ENCODE measurements around the gene UQCRQ. TPM values are rescaled to one million over a fixed set of nuclear protein-coding genes. Genes with fewer than 3 reads are reported as not detected.

The UQCRQ gene
- total and polyA plus RNA-seq, 2 of the 13 experiments (the other 11 are each of a cell fraction or from before 2014, with no cell fraction given), result 257 to 575 TPM

DNA sequence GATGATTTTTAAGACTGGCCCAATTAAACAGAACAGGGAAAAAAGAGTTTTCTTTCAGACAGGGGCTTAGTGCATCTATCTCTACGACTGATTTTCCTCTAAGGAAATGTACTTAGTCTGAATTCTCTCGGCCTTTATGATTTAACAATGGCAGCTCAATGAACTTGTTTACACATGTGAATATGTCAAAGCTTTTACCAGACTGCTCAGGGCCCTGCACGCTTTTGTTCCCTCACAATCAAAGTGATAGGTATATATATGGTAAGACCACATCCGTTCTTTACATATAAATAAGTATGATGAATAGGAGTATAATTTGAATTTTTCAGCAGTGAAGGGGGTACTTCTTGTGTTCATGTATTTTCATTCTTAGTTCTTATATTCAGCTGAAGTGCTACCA lies 34.6 kb downstream of the UQCRQ start:
- Histone ChIP-seq H3K4me3 (replicated peaks in 1 of 3; ENCODE audit: insufficient read depth in 1 of 3, low read depth in 2 of 3, low read length in 3 of 3) (no peak overlapping the region), H3K27ac (ENCODE audit: extremely low read length, insufficient read depth, low read length) (no peak overlapping the region), H3K4me2 (ENCODE audit: low read depth, low read length) (no peak overlapping the region), H4K20me1 (ENCODE audit: insufficient read depth, low read length) (peaks cover 5% of the 10 kb centered on the region), H3K4me1 (ENCODE audit: insufficient read depth, low read length) (peaks cover 8% of the 10 kb centered on the region), H3K9me3 (ENCODE audit: low read length) (no peaks in the 10 kb centered on the region), H3K27me3 (ENCODE audit: control insufficient read depth in 1 of 2, insufficient read depth in 2 of 2, low read length in 2 of 2) (no peaks in the 10 kb centered on the region), H3K36me3 (replicated peaks in 1 of 2; ENCODE audit: control insufficient read depth in 1 of 2, insufficient read depth in 2 of 2, low read length in 2 of 2) (peaks cover 16 to 68% of the 10 kb centered on the region in 2 experiments), H2AFZ (ENCODE audit: low read length) (no peak overlapping the region), H3K79me2 (ENCODE audit: insufficient read depth, low read length) (peaks cover 11% of the 10 kb centered on the region), H3K9ac (ENCODE audit: insufficient read depth, low read depth, low read length) (no peak overlapping the region)
- in situ Hi-C loops (cut with HindIII; ENCODE audit: extremely low pct_ligation_motif_present, low pct_unique_long_range_greater_than_20kb) (no loop called here), intact Hi-C loops (cut with micrococcal nuclease; ENCODE audit: unreplicated experiment) (no loop called here)
- 96% methylated on average over 4 of the region's 4 CpGs for WGBS (ENCODE audit: low lambda C conversion rate)
- no TSS peak for BruUV-seq (replicated peaks)
- ATAC-seq, result no peak
- TF ChIP-seq CEBPG (CRISPR knock-in tag; IDR thresholded peaks at IDR 0.05) (no peak), ZNF33A (CRISPR knock-in tag; IDR thresholded peaks at IDR 0.05; ENCODE audit: borderline replicate concordance) (no peak), ETV6 (CRISPR knock-in tag; conservative IDR thresholded peaks at IDR 0.05) (no peak), ZNF282 (IDR thresholded peaks at IDR 0.05; ENCODE audit: partially characterized antibody) (no peak), ZNF180 (CRISPR knock-in tag; IDR thresholded peaks at IDR 0.05; ENCODE audit: borderline replicate concordance, low read depth) (no peak), CENPT (CRISPR knock-in tag; IDR thresholded peaks at IDR 0.05; ENCODE audit: low read depth) (no peak), RARG (CRISPR knock-in tag; IDR thresholded peaks at IDR 0.05; ENCODE audit: low read depth) (no peak), NCOA2 (CRISPR knock-in tag; IDR thresholded peaks at IDR 0.05) (no peak), HNRNPL (IDR thresholded peaks at IDR 0.05; ENCODE audit: low read depth, low read length) (no peak), EED (CRISPR knock-in tag; IDR thresholded peaks at IDR 0.05) (no peak), NFRKB (IDR thresholded peaks at IDR 0.05) (no peak), NFATC3 (CRISPR knock-in tag; IDR thresholded peaks at IDR 0.05) (no peak), ZNF136 (CRISPR knock-in tag; IDR thresholded peaks at IDR 0.05; ENCODE audit: low read depth) (no peak), SP4 (CRISPR knock-in tag; IDR thresholded peaks at IDR 0.05) (no peak), ZNF34 (CRISPR knock-in tag; IDR thresholded peaks at IDR 0.05; ENCODE audit: borderline replicate concordance) (no peak), SIN3B (IDR thresholded peaks at IDR 0.05; ENCODE audit: low read length) (no peak), ZC3H4 (CRISPR knock-in tag; IDR thresholded peaks at IDR 0.05; ENCODE audit: borderline replicate concordance) (no peak)
- TF ChIP-seq, protein P1, sequence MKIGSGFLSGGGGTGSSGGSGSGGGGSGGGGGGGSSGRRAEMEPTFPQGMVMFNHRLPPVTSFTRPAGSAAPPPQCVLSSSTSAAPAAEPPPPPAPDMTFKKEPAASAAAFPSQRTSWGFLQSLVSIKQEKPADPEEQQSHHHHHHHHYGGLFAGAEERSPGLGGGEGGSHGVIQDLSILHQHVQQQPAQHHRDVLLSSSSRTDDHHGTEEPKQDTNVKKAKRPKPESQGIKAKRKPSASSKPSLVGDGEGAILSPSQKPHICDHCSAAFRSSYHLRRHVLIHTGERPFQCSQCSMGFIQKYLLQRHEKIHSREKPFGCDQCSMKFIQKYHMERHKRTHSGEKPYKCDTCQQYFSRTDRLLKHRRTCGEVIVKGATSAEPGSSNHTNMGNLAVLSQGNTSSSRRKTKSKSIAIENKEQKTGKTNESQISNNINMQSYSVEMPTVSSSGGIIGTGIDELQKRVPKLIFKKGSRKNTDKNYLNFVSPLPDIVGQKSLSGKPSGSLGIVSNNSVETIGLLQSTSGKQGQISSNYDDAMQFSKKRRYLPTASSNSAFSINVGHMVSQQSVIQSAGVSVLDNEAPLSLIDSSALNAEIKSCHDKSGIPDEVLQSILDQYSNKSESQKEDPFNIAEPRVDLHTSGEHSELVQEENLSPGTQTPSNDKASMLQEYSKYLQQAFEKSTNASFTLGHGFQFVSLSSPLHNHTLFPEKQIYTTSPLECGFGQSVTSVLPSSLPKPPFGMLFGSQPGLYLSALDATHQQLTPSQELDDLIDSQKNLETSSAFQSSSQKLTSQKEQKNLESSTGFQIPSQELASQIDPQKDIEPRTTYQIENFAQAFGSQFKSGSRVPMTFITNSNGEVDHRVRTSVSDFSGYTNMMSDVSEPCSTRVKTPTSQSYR (CRISPR knock-in tag; IDR thresholded peaks at IDR 0.05; ENCODE audit: borderline replicate concordance), result no peak
- TF ChIP-seq, protein P2, sequence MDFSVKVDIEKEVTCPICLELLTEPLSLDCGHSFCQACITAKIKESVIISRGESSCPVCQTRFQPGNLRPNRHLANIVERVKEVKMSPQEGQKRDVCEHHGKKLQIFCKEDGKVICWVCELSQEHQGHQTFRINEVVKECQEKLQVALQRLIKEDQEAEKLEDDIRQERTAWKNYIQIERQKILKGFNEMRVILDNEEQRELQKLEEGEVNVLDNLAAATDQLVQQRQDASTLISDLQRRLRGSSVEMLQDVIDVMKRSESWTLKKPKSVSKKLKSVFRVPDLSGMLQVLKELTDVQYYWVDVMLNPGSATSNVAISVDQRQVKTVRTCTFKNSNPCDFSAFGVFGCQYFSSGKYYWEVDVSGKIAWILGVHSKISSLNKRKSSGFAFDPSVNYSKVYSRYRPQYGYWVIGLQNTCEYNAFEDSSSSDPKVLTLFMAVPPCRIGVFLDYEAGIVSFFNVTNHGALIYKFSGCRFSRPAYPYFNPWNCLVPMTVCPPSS (IDR thresholded peaks at IDR 0.05), result no peak
- TF ChIP-seq, protein P3, sequence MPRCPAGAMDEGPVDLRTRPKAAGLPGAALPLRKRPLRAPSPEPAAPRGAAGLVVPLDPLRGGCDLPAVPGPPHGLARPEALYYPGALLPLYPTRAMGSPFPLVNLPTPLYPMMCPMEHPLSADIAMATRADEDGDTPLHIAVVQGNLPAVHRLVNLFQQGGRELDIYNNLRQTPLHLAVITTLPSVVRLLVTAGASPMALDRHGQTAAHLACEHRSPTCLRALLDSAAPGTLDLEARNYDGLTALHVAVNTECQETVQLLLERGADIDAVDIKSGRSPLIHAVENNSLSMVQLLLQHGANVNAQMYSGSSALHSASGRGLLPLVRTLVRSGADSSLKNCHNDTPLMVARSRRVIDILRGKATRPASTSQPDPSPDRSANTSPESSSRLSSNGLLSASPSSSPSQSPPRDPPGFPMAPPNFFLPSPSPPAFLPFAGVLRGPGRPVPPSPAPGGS (CRISPR knock-in tag; IDR thresholded peaks at IDR 0.05), result no peak
- ChIA-PET POLR2A (interaction anchor here (1.3 kb wide), 1 partner anchor 15 kb away, joined by 4 read pairs; no protein-coding TSS in a partner anchor), CTCF (ENCODE audit: low intra/inter-chr PET ratio, low total read pairs) (no interaction called here)
- no peak for FAIRE-seq
- no peak for DNase-seq (ENCODE audit: low spot score)
